IMR-90 (cell line): ENCODE results near the gene KRTAP9-6. TPM values are rescaled to one million over a fixed set of nuclear protein-coding genes. Genes with fewer than 3 reads are reported as not detected.

ENCODE experiments used
- ATAC-seq: fragments of 200-7000 bp; cut with Tn5 transposase; 2 replicates; pipeline ENCODE4 v1.9.1; 2020; ENCODE audit warnings: low read depth, mild to moderate bottlenecking, moderate library complexity
- BruUV-seq: library from RNA; stranded (reverse); fragments of 400-500 nt; replicated peaks from 2 replicates; lab custom pipeline; 2021; lab: Mats Ljungman, UMichigan
- CTCF ChIA-PET: fragments of 300-600 bp; formaldehyde crosslinking; extraction: SDS; loops from one replicate; lab custom pipeline; 2021; ENCODE audit warnings: antibody characterized with exemption; lab: Yijun Ruan, JAX
- POLR2A ChIA-PET: fragments of 300-600 bp; sonication (Branson Sonifier 250); formaldehyde crosslinking; loops from one replicate; lab custom pipeline; 2022; ENCODE audit warnings: antibody characterized with exemption; ENCODE audit not compliant: unreplicated experiment; lab: Charles Lee
- DNase-seq: peaks from one replicate; pipeline ENCODE4 v3.0.0; 2013
- H2AFZ ChIP-seq: replicated peaks from 2 replicates; pipeline ENCODE3; 2013; ENCODE audit warnings: low read length, mild to moderate bottlenecking; ENCODE audit not compliant: poor library complexity
- H2AK5ac ChIP-seq: 2 replicates; pipeline ENCODE4 v1.6.1; 2013; ENCODE audit warnings: low read depth, low read length, inconsistent platforms
- H2AK9ac ChIP-seq: replicated peaks from 2 replicates; pipeline ENCODE3; 2013; ENCODE audit warnings: mild to moderate bottlenecking, low read depth, low read length, moderate library complexity; ENCODE audit not compliant: poor library complexity
- H2BK120ac ChIP-seq: 2 replicates; pipeline ENCODE4 v1.6.1; 2013; ENCODE audit warnings: low read depth, low read length, inconsistent platforms
- H2BK15ac ChIP-seq: 3 replicates; pipeline ENCODE4 v1.6.1; 2013; ENCODE audit warnings: low read depth, low read length, inconsistent platforms
- H2BK20ac ChIP-seq: 2 replicates; pipeline ENCODE4 v1.6.1; 2013; ENCODE audit warnings: low read depth, mild to moderate bottlenecking, inconsistent platforms, low read length, moderate library complexity
- H2BK5ac ChIP-seq: 2 replicates; pipeline ENCODE4 v1.6.1; 2013; ENCODE audit warnings: mild to moderate bottlenecking, low read depth, low read length, inconsistent platforms; ENCODE audit not compliant: poor library complexity, severe bottlenecking
- H3K14ac ChIP-seq: replicated peaks from 2 replicates; pipeline ENCODE4 v1.6.1; 2013; ENCODE audit warnings: low read depth, low read length, inconsistent platforms
- H3K18ac ChIP-seq: 2 replicates; pipeline ENCODE4 v1.6.1; 2013; ENCODE audit warnings: low read depth, low read length, control low read depth
- H3K23ac ChIP-seq: 2 replicates; pipeline ENCODE4 v1.6.1; 2013; ENCODE audit warnings: low read depth, low read length, inconsistent platforms
- H3K27ac ChIP-seq: 2 replicates; pipeline ENCODE4 v1.5.1; 2013; ENCODE audit warnings: mild to moderate bottlenecking, control low read depth, low read length; ENCODE audit not compliant: insufficient read depth
- H3K27me3 ChIP-seq: 2 replicates; pipeline ENCODE4 v1.6.1; 2013; ENCODE audit warnings: low read length; ENCODE audit not compliant: control insufficient read depth, insufficient read depth
- H3K36me3 ChIP-seq: 2 replicates; pipeline ENCODE4 v1.6.1; 2013; ENCODE audit warnings: low read length, mixed read lengths; ENCODE audit not compliant: control insufficient read depth, insufficient read depth
- H3K4ac ChIP-seq: 2 replicates; pipeline ENCODE4 v1.6.1; 2013; ENCODE audit warnings: low read depth, low read length, inconsistent platforms
- H3K4me1 ChIP-seq: 2 replicates; pipeline ENCODE4 v1.6.1; 2013; ENCODE audit warnings: low read length, mixed read lengths; ENCODE audit not compliant: control insufficient read depth, insufficient read depth
- H3K4me2 ChIP-seq: 2 replicates; pipeline ENCODE4 v1.6.1; 2013; ENCODE audit warnings: low read depth, mild to moderate bottlenecking, control low read depth, low read length, moderate library complexity
- H3K4me3 ChIP-seq: 2 replicates; pipeline ENCODE4 v1.5.1; 2013; ENCODE audit warnings: low read depth, mild to moderate bottlenecking, control low read depth, low read length, moderate library complexity; ENCODE audit not compliant: insufficient read depth
- H3K56ac ChIP-seq: 2 replicates; pipeline ENCODE4 v1.6.1; 2013; ENCODE audit warnings: low read length, inconsistent platforms; ENCODE audit not compliant: insufficient read depth; ENCODE audit errors: extremely low read depth
- H3K79me1 ChIP-seq, 2 experiments: 2 replicates each; pipeline ENCODE4 v1.6.1; 2013; ENCODE audit warnings: low read length in 2 of 2, inconsistent platforms in 1 of 2, low read depth in 1 of 2
- H3K9ac ChIP-seq: 2 replicates; pipeline ENCODE4 v1.6.1; 2013; ENCODE audit warnings: low read depth, low read length, control low read depth
- H3K9me1 ChIP-seq: 2 replicates; pipeline ENCODE4 v1.6.1; 2013; ENCODE audit warnings: low read length, inconsistent platforms; ENCODE audit not compliant: insufficient read depth
- H3K9me3 ChIP-seq: 2 replicates; pipeline ENCODE4 v1.6.1; 2013; ENCODE audit warnings: low read length; ENCODE audit not compliant: control insufficient read depth, insufficient read depth
- H4K20me1 ChIP-seq: 2 replicates; pipeline ENCODE4 v1.6.1; 2013; ENCODE audit warnings: low read length, inconsistent platforms; ENCODE audit not compliant: insufficient read depth
- H4K5ac ChIP-seq: 2 replicates; pipeline ENCODE4 v1.6.1; 2013; ENCODE audit warnings: mild to moderate bottlenecking, low read depth, low read length, control low read depth
- H4K8ac ChIP-seq, 2 experiments: 2 replicates each; pipeline ENCODE4 v1.6.1; 2013; ENCODE audit warnings: low read depth in 2 of 2, low read length in 2 of 2, control low read depth in 1 of 2, inconsistent platforms in 1 of 2
- H4K91ac ChIP-seq: 2 replicates; pipeline ENCODE4 v1.6.1; 2013; ENCODE audit warnings: low read depth, low read length, inconsistent platforms; ENCODE audit not compliant: insufficient read depth
- BHLHE40 ChIP-seq: fragments of 150-350 bp; IDR thresholded peaks from 2 replicates; pipeline ENCODE4 v1.6.1; 2016; ENCODE audit warnings: mild to moderate bottlenecking, low read depth, low read length
- CEBPB ChIP-seq: IDR thresholded peaks from 2 replicates; pipeline ENCODE4 v1.6.1; 2012; ENCODE audit warnings: low read depth, low read length, improper control_type of control experiment
- CHD1 ChIP-seq: IDR thresholded peaks from 2 replicates; pipeline ENCODE4 v1.6.1; 2012; ENCODE audit warnings: low read depth, low read length, improper control_type of control experiment
- ELK1 ChIP-seq: fragments of 150-350 bp; IDR thresholded peaks from 2 replicates; pipeline ENCODE4 v1.6.1; 2016; ENCODE audit warnings: low read depth, mild to moderate bottlenecking, low read length, moderate library complexity, borderline replicate concordance
- FOS ChIP-seq: fragments of 150-350 bp; IDR thresholded peaks from 2 replicates; pipeline ENCODE4 v1.6.1; 2016; ENCODE audit warnings: low read depth, low read length
- MAFK ChIP-seq: IDR thresholded peaks from 2 replicates; pipeline ENCODE4 v1.6.1; 2012; ENCODE audit warnings: low read depth, low read length, improper control_type of control experiment
- MAZ ChIP-seq: IDR thresholded peaks from 2 replicates; pipeline ENCODE4 v1.6.1; 2012; ENCODE audit warnings: low read depth, mild to moderate bottlenecking, low read length, improper control_type of control experiment, moderate library complexity, borderline replicate concordance
- MXI1 ChIP-seq: IDR thresholded peaks from 2 replicates; pipeline ENCODE4 v1.6.1; 2012; ENCODE audit warnings: low read depth, mild to moderate bottlenecking, low read length, moderate library complexity, borderline replicate concordance
- RAD21 ChIP-seq: IDR thresholded peaks from 2 replicates; pipeline ENCODE4 v1.6.1; 2012; ENCODE audit warnings: low read length, improper control_type of control experiment
- RFX5 ChIP-seq: IDR thresholded peaks from 2 replicates; pipeline ENCODE4 v1.8.0; 2012; ENCODE audit warnings: low read depth, mild to moderate bottlenecking, low read length, moderate library complexity
- SMC3 ChIP-seq: fragments of 150-350 bp; IDR thresholded peaks from 2 replicates; pipeline ENCODE4 v1.6.1; 2016; ENCODE audit warnings: low read depth, mild to moderate bottlenecking, antibody characterized with exemption, low read length, moderate library complexity
- WGBS, 2 experiments: methylation state at CpG; one replicate each; pipeline versions ENCODE4 v1.1.5 to v1.1.7; 2013; ENCODE audit warnings: missing lambda C conversion rate in 2 of 2; ENCODE audit not compliant: insufficient read length in 1 of 2; ENCODE audit errors: extremely low coverage in 2 of 2; 5-methylcytosine and 5-hydroxymethylcytosine counted together
- dilution Hi-C: fragments of 300-500 bp; cut with HindIII; formaldehyde crosslinking; loops from one replicate; pipeline ENCODE4 v1.14.3; 2018; ENCODE audit warnings: low sequenced_read_pairs; ENCODE audit not compliant: unreplicated experiment
- in situ Hi-C: fragments of 300-500 bp; cut with MboI; formaldehyde crosslinking; loops from 3 replicates; pipeline ENCODE4 v1.14.3; 2019; ENCODE audit warnings: low sequenced_read_pairs, inconsistent platforms, mixed read lengths
- intact Hi-C: fragments of 100-400 bp; cut with micrococcal nuclease; formaldehyde crosslinking; loops from 2 replicates; pipeline ENCODE4 v1.10.0; 2022
- polyA plus RNA-seq, 3 experiments: library from polyadenylated mRNA; depleted of rRNA; stranded (reverse); fragments of >200 nt; gene quantifications; 2 replicates each; pipeline ENCODE4 v1.2.3, GENCODE V29; 2012; ENCODE audit warnings: low replicate concordance in 1 of 3
- total RNA-seq: library from RNA; depleted of rRNA; stranded (reverse); fragments of >200 nt; gene quantifications from 2 replicates; pipeline ENCODE4 v1.2.3, GENCODE V29; 2012
- TF ChIP-seq, protein P1 (sequence below): fragments of 150-350 bp; IDR thresholded peaks from 2 replicates; pipeline ENCODE4 v1.6.1; 2017; ENCODE audit warnings: mild to moderate bottlenecking, antibody characterized with exemption, low read length, low read depth
- TF ChIP-seq, protein P2 (sequence below): conservative IDR thresholded peaks from 2 replicates; pipeline ENCODE4 v1.5.1; 2012; ENCODE audit warnings: mild to moderate bottlenecking, low read depth, low read length, improper control_type of control experiment

KRTAP9-6 gene
- total and polyA plus RNA-seq, 2 of the 4 experiments (the other 2 are of a cell fraction), result not detected

- no peak overlapping the region for H2BK20ac ChIP-seq
- H3K27me3 ChIP-seq, result peaks cover 9% of the 10 kb centered on the region
- H2BK15ac ChIP-seq, result no peak overlapping the region
- BruUV-seq, result no TSS peak
- ChIA-PET CTCF (no interaction called here), POLR2A (no interaction called here)
- no peak overlapping the region for H3K14ac ChIP-seq
- H3K4ac ChIP-seq, result no peak overlapping the region
- H4K8ac ChIP-seq, result no peak overlapping the region
- no peaks in the 10 kb centered on the region for H3K9me1 ChIP-seq
- H2AK5ac ChIP-seq, result no peak overlapping the region
- no peak overlapping the region for H3K4me2 ChIP-seq
- H2AFZ ChIP-seq, result no peak overlapping the region
- no peaks in the 10 kb centered on the region for H4K20me1 ChIP-seq
- no peaks in the 10 kb centered on the region for H3K9me3 ChIP-seq
- no peaks in the 10 kb centered on the region for H3K4me1 ChIP-seq
- H3K27ac ChIP-seq, result no peak overlapping the region
- H3K56ac ChIP-seq, result no peak overlapping the region
- no peak for ATAC-seq
- H4K5ac ChIP-seq, result no peak overlapping the region
- intact Hi-C loops (no loop called here), dilution Hi-C loops (no loop called here), in situ Hi-C loops (no loop called here)
- no peak overlapping the region for H4K91ac ChIP-seq
- WGBS, 2 experiments, result no CpG with 5 or more reads among the region's 1 CpG
- H3K18ac ChIP-seq, result no peak overlapping the region
- H2BK5ac ChIP-seq, result no peak overlapping the region
- H3K9ac ChIP-seq, result no peak overlapping the region
- no peak overlapping the region for H3K4me3 ChIP-seq
- TF ChIP-seq MXI1 (no peak), RFX5 (no peak), FOS (no peak), CEBPB (no peak), MAZ (no peak), SMC3 (no peak), RAD21 (no peak), MAFK (no peak), BHLHE40 (no peak), ELK1 (no peak), CHD1 (no peak)
- TF ChIP-seq, protein P1, sequence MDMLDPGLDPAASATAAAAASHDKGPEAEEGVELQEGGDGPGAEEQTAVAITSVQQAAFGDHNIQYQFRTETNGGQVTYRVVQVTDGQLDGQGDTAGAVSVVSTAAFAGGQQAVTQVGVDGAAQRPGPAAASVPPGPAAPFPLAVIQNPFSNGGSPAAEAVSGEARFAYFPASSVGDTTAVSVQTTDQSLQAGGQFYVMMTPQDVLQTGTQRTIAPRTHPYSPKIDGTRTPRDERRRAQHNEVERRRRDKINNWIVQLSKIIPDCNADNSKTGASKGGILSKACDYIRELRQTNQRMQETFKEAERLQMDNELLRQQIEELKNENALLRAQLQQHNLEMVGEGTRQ, result no peak
- TF ChIP-seq, protein P2, sequence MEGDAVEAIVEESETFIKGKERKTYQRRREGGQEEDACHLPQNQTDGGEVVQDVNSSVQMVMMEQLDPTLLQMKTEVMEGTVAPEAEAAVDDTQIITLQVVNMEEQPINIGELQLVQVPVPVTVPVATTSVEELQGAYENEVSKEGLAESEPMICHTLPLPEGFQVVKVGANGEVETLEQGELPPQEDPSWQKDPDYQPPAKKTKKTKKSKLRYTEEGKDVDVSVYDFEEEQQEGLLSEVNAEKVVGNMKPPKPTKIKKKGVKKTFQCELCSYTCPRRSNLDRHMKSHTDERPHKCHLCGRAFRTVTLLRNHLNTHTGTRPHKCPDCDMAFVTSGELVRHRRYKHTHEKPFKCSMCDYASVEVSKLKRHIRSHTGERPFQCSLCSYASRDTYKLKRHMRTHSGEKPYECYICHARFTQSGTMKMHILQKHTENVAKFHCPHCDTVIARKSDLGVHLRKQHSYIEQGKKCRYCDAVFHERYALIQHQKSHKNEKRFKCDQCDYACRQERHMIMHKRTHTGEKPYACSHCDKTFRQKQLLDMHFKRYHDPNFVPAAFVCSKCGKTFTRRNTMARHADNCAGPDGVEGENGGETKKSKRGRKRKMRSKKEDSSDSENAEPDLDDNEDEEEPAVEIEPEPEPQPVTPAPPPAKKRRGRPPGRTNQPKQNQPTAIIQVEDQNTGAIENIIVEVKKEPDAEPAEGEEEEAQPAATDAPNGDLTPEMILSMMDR, result no peak
- H2BK120ac ChIP-seq, result no peak overlapping the region
- no peak overlapping the region for H3K23ac ChIP-seq
- no peak overlapping the region for H2AK9ac ChIP-seq
- no peaks in the 10 kb centered on the region for H3K79me1 ChIP-seq
- H3K36me3 ChIP-seq, result no peaks in the 10 kb centered on the region
- no peak for DNase-seq
These were observed 6.7 kb downstream of the KRTAP9-6 start for GRCh38 chr17:41271858-41272257.
